ENCODE data around the gene TARBP1.

Gene TARBP1

DNA sequence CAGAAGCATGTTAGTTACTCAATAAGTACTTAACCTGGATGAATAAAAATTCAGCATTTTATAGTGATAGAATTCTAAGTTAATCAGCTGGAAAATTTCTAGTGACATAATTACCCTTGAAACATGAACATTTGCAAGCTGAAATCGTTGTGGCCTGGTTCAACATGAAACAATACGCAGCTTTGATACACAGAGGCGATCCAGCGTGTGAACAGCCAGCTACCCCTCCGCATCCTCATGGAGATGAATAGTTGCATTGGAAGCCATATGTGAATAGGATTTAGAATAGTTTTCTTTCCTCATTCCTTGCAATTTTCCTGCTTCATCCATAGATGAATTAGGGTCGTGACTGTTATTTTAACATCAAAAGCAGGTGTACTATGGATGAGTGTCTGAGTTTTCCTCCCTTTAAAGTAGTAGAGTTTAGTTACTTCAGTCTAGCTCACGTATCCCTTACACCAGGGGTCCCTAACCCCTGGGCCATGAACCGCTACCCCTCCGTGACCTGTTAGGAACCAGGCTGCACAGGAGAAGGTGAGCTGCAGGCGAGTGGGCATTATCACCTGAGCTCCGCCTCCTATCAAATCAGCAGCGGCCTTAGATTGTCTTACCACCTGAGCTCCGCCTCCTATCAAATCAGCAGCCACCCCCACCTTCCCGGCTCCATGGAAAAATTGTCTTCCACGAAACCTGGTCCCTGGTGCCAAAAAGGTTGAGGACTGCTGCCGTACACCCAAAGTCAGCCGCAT lies 6.2 kb upstream of the TARBP1 start:
- DNase-seq (ENCODE audit: low spot score) = no peak

DNA sequence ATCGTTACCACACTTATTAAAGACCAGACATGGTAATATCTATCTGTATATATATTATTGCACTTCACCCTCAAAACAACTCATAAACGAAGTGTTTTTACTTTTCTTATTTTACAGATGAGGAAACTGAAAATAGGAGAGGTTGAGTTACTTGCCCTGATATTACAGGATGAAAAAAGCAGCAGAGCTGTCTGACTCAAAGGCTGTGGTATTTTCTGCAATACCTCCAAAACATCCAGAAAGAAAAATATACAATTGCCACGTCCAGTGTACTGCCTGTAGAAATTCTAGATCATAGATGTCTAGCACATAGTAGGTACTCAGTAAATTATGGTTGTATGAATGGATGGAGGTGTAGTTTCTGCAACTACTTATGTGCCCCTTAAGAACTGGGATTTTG lies 5.2 kb upstream of the TARBP1 start:
- DNase-seq (ENCODE audit: low spot score) = no peak

DNA sequence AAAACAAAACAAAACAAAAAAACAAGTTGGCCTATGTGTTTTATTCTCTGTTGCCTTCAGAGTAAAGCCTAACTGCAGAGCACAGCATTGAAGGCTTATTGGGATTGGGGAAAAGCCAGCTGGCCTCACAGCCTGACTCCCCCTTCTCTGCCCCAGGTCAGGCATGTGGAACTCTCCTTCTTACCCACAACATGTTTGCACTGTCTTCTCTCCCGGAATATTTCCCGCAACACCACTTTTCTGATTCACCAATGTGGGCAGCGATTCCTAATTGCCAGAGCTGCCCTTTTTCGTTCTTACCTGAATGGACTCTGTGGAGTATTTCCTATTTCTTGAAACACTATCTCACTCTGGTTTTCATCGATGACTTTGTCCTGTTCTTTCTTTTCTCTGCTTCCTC lies 2.8 kb upstream of the TARBP1 start:
- no peak for DNase-seq (ENCODE audit: low spot score)

DNA sequence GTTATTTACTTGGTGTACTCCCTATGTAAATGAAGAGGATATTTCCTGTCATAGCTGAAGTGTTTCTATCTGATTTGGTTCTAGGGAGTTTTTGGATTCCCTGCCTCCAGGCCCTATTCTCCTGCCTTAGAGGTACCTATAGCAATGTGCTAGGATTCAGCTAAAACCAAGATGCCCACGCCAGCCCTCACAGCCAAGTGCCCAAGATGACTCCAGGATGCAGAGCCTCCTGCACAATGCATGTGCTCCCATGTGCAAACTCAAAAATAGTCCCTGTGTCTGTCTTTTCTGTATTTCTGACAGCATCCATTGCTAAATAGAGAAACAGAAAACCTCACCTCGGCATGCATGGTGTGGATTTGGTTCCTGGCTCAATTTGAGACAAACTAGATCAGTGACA lies 887 bp upstream of the TARBP1 start:
- no peak for DNase-seq (ENCODE audit: low spot score)

DNA sequence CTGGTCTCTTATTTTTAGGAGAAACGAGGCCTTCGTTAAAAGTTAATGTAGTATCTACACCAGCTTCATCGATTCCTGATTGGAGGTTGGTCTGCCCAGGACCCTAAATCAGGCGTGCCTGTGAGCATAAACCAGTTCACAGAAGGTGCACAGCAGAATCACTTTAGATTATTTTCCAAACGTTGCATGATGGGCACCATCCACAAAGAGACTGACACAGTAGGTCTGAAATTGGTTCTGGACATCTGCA lies 256 bp upstream of the TARBP1 start:
- no peak for DNase-seq (ENCODE audit: low spot score)

DNA sequence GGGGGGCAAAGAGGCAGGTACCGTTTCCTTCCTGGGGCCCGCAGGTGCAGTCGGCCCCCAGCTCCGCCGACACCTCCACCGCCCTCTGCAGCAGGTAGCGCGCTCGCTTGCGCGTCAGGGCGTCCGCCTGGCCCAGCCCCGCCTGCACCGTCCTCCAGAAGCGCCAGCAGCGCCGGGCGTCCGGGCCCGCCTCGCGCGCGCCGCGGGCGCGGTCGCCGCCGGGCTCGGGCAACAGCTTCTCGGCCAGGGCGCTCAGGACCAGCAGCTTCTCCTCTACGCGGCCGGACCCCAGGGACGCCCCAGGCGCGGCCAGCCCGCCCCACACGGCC lies 863 bp downstream of the TARBP1 start:
- DNase-seq (ENCODE audit: low spot score) = peak; percentile 55

DNA sequence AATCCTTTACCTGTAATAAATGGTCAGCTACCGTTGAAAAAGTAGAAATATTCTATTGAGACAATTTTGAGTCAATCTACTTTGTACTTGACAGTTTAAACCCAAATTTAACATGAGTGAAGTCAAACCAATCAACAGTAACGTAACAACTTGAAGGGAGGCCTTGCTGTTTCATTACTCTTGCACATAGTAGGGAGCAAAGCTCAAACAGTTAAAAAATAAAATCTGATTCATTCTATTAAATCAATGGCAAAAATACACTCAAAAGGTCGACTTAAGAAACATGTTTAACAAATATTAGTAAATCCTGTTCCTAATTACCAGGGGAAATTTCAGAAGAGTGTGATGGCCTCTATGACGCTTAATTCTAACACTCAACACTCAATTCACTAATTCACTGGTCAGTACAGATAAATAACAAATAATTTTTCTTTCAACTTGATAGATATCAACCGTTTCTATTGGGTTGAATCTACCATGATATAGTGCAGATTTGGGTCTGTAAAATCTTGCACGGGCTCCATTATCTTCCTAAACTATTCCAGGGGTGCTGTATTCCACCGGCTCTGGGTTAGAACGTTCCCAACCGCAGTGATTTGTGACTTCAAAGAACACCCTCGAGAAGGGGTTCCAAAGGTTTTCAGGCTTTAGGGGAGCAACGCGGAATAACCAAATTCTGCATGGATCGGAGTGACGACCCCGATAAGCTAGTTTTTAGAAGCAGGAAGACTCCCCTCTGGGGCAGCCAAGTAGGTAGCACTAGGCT lies 1.4 kb downstream of the TARBP1 start:
- no peak for DNase-seq (ENCODE audit: low spot score)

DNA sequence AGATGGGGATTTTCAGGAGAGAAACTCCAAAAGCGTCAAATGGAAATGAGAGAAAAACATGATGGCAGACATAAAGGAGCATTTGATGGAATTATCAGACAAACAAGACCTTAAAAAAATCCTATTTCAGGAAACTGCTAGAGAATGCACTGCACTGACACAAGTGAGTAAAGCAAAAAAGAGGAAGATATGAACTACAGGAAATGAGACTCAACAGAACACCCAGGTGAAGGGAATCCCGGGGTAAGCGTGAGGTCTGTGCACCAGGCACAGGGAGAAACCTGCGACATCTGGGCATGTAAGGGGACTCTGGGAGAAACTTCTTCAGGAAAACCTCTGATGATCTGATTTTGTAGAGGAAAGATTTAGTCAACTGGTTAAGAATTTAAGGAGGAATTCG lies 2.8 kb downstream of the TARBP1 start:
- no peak for DNase-seq (ENCODE audit: low spot score)

DNA sequence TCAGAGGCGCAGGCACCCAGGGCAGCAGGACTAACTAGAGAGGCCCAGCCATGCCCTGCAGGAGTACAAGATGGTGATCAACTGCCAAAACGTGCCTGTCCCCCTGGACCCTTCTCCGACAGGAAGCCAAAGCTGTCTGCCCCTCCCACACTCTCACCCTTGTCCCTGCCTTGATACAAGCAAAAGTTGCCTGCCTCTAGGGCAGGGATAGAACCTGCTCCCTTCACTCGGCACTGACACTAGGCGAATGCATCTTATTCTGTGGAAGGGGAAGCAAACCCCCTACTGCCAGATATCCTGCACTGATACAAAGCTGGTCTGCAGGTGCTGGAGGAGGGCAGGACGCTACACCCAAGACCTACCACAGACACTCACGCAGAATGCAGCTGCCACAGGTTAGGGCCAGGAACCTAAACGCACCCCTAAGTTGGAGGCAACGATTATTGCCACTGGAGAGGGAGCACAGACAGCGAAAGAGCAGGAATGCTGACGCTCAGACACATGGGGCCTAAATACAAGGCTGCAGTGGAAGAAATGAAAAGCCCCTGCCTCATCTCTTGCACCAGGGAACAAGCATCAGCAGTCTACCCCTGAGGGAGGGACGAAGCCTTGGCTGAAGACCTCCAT lies 3.7 kb downstream of the TARBP1 start:
- no peak for DNase-seq (ENCODE audit: low spot score)

DNA sequence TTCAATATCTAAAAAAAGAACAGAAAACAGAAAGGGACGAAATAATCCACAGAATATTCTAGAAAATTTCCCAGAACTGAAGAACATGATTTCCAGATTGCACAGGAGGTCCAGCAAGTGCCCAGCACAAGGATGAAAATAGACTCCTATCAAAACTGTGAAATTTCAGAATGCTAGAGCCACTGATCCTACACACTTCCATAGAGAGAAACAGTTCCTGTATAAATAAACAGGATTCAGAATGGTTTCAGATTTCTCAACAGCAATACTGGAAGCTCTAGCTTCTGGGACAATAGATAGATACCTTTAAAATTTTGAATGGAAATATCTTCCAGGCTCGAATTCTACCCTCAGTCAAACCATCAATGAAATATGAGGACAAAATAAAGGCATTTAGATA lies 4.6 kb downstream of the TARBP1 start:
- DNase-seq (ENCODE audit: low spot score) = no peak

DNA sequence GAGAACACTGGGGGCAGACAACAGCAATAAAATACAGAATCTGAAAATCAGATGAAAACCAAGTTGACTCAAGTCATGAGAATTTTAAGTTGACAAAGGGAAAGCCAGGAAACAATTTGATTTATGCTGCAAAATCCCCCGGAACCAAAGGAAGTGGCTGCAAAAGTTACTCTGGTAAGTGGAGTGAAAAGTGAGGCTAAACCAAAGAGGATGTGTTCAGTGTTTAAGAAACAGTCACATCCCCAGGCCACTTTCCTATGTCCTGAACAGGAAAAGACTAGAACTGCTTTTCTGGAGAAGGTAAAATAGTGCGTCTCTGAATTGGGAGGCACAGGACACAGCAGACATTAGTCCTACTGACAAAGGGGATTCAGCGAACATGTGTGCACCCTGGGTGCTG lies 5.9 kb downstream of the TARBP1 start:
- no peak for DNase-seq (ENCODE audit: low spot score)

DNA sequence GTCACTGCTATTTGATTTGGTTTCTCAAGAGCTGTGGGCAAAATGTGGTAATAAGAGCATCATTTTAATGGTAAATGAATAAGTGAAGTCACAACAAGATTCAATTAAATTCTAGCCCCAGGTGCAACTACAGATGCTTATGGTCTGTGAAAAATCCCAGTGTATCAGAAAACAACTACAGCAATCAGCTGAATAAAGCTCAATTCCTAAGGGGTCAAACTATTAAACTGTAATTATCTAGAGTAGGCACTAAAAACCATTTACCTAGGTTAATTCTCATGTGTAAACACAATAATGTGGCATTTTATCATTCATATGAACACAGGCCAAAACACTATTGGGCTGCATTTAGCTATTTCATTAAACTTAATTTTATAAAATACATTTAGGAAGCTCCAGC lies 9.6 kb downstream of the TARBP1 start:
- no peak for DNase-seq (ENCODE audit: low spot score)

DNA sequence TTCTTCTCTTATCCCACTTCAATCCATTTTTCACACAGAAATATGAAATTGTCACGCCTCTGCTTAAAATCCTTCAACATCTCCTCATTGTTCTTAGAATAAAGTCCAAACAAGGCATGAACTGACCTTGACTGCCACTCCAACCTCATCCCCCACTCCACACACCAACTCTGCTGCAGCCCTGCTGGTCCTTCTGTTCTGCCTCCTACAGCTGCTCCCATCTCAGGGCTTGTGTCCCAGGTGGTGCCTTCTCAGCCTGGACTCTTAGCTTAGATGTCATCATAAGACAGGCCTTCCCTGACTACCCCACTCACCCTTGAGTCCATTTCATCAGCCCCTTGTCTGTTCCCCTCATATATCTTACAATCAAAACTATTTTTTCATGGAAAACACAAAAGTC lies 10.4 kb downstream of the TARBP1 start:
- DNase-seq (ENCODE audit: low spot score) = no peak

DNA sequence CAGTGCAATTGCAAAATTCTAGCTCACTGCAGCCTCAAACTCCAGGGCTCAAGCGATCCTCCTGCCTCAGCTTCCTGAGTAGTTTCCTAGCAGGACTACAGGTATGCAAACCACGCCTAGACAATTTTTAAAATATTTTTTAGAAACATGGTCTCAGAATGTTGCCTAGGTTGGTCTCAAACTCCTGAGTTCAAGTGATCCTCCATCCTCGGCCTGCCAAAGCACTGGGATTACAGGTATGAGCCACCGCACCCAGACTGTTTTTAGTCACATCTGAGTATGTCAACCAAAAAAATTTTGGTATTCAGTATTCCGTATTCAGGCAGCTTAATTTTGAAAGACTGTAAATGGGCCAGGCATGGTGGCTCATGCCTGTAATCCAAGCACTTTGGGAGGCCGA lies 11.2 kb downstream of the TARBP1 start:
- no peak for DNase-seq (ENCODE audit: low spot score)

DNA sequence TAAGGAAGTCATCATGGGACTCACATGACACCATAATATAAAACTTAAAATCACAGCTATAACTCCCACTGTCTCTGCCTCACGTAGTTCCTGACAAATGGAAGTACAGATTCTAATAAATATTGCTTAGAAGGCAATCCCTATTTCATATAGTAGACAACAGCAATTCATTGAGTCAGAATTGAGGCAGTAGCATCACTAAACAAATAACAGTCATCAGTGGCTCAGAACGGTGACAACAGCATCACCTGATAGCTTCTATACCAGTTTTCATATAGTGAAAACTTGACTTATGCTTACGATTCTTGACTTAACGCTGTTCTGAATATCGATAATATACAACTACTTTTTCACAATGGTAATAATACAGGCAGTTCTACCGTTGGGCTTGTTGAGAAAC lies 12.0 kb downstream of the TARBP1 start:
- DNase-seq (ENCODE audit: low spot score) = no peak

DNA sequence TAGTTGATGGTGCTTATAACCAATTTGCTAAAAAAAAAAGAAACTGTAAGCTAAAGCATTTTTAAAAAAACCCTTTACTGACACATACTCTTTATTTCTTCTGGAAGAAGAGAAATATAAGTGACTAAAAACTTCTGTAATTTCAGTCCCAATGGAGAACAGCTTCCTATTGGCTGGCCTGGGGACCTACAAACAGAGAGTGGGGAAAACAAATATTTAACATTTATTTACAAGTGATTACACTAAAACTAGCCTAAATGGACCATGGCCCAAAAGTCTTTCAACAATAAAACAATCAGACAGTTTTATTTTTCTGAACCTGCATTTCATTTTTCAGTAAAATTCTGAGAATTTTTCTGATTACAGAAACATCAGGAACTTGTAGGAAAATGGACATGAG lies 15.2 kb downstream of the TARBP1 start:
- DNase-seq (ENCODE audit: low spot score) = no peak

DNA sequence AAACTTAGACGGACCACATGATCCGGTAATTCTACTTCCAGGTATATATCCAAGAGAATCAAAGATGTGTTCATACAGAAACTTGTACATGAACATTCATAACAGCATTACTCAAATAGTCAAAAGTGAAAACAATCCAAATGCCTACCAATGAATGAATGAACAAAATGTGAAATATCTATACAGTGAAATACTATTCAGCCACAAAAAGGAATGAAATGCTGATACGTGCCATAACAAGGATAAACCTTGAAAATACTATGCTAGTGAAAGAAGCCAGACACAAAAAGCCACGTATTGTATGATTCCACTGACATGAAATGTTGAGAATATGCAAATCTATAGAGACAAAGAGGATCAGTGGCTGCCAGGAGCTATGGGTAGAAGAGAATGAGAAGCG lies 18.3 kb downstream of the TARBP1 start:
- no peak for DNase-seq (ENCODE audit: low spot score)

DNA sequence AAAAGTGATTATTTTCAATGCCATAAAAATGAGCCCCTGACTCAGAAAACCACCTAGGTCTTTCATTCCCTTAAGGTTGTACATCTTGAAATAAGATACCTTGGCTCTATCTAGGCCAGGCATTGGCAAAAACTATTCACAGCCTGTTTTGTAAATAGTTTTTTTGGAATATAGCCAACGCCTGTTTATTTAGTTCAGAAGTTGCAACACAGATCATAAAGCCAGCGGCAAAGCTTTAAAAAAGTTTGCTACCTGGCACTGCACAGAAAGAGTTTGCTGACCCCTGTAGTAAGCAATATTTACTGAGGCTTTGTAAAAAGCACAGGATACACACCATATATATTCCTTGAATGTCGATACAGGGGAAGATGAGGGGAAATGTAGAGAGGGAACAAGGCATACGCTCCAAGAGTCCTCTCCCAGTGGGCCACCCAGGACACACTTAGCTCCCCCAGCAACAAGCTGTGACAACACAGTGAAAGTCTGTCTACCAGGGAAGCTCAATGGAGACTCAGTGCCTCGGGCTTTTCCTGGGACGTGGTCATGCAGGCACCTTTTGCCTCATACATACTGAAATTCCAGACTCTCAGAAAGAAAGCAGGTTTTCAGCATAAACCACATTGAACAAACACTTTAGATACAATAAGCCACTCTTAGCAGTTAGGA lies 20.5 kb downstream of the TARBP1 start:
- no peak for DNase-seq (ENCODE audit: low spot score)

DNA sequence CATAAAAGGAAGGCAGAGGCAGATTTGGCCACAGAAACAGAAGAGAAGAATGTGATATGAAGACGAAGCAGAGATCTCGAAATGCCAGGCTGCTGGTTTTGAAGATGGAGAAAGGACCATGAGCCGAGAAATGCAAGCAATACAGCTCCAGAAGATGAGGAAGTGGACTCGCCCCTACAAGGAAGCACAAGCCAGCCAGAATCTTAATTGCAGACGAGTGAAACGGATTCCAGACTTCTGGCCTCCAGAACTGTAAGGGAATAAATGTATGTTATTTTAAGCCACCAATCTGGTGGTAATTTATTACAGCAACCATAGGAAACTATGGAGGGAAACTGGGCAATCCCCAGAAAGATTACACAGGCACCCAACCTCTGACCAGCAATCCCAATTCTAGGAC lies 24.1 kb downstream of the TARBP1 start:
- no peak for DNase-seq (ENCODE audit: low spot score)

DNA sequence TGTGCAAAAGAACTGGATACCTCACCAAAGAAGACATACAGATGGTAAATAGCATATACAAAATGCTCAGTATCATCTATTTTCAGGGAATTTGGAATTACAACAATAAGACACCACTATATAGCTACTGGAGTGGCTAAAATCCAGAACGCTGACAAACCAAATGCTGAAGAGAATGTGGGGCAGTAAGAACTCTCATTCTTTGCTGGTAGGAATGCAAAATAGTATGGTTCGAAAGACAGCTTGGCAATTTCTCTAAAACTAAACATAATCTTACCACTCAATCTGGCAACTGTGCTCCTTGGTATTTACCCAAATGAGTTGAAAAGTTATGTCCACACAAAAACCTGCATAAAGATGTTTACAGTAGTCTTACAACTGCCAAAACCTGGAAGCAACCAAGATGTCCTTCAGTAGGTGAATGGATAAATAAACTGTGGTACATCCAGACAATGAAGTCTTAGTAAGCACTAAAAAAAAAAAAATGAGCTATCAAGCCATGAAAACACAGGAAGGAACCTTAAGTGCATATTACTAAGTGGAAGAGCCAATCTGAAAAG lies 26.5 kb downstream of the TARBP1 start:
- DNase-seq (ENCODE audit: low spot score) = no peak

DNA sequence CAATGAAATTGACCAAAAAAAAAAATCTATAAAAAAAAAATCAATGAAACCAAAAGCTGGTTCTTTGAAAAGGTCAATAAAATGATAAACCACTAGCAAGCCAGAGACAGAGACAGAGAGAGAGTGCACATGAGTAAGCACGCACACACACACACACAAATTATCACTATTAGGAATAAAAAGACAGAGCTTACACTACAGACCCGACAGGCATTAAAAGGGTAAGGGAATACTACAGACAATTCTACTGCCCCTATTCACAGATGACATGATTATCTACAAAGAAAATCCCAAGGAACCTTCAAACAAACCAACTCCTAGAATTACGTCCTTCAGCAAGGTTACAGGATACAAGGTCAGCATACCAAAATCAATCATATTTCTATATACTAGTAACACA lies 38.6 kb downstream of the TARBP1 start:
- no peak for DNase-seq (ENCODE audit: low spot score)

DNA sequence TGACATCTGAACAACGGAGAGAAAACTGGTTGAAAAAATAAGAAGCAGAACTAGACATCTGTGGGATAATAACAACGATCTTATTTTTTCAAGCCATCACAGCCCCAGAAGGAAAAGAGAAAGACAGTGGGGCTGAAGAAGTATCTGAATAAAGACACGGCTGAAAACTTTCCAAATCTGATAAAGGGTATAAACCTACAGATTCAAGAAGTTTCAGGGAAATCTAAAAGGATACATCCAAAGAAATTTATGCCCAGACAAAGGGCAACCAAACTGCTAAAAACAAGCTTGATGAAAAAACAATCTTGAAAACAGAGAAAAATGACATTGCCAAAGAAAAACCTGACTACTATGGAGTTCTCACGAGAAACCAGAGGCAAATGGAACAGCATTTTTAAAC lies 40.4 kb downstream of the TARBP1 start:
- DNase-seq (ENCODE audit: low spot score) = no peak
